DMS79 treated with DMSO at 0.1 percent for 48 hours (cell line): ENCODE data around the gene BCKDHA.
A peak's percentile ranks its signal among the peaks of the same experiment; 100 is the strongest.
"Not testable (repeated sequence)": the region's sequence is repeated elsewhere in the genome, so short reads cannot be mapped to it uniquely, and the experiment has no call there.

Source experiments
- DNase-seq: peaks from one replicate; lab custom pipeline; 2025; lab: John Stamatoyannopoulos, UW

BCKDHA gene

DNA sequence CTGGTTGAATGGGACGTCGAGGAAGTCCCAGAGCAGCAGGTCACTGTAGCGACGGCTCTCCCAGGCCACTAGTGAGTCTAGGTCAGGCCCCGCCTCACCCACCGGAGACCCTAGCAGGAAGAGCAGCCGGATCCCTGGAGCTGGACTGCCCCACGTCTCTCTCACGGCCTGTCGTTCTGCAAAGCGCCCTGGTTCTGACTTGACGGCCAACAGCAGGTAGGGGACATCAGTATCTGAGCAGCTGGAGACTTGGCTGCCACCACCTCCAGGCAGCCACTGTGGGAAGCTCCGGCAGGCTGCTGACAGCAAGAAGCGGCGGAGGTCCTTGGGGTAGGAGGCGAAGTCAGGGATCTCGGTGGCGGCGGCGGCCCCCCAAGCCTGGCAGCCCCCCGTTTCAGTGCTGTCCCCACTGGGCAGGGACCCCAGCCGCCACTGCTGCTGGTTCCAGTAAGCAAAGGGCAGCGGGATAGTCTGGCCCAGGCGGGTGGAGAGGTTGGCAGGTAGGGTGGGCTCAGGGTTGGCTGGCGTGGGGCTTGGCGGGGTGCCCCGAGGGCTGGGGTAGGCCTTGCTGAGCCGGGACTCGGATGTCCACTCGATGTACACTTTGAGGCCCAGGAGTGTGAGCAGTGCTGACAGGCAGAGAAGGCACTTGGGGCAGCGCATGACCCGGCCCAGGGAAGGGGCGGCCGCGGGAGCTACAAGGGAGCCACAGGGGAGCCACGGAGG lies 28.7 kb downstream of the BCKDHA start:
- no peak for DNase-seq

GRCh38 chr19:41426952-41427646 lies 29.5 kb downstream of the BCKDHA start, which contains the start of gene B3GNT8:
Gene B3GNT8 (minus strand): TSS chr19:41427374. CDS start chr19:41426778, 596 bp downstream.
- DNase-seq, result peak; percentile 78

DNA sequence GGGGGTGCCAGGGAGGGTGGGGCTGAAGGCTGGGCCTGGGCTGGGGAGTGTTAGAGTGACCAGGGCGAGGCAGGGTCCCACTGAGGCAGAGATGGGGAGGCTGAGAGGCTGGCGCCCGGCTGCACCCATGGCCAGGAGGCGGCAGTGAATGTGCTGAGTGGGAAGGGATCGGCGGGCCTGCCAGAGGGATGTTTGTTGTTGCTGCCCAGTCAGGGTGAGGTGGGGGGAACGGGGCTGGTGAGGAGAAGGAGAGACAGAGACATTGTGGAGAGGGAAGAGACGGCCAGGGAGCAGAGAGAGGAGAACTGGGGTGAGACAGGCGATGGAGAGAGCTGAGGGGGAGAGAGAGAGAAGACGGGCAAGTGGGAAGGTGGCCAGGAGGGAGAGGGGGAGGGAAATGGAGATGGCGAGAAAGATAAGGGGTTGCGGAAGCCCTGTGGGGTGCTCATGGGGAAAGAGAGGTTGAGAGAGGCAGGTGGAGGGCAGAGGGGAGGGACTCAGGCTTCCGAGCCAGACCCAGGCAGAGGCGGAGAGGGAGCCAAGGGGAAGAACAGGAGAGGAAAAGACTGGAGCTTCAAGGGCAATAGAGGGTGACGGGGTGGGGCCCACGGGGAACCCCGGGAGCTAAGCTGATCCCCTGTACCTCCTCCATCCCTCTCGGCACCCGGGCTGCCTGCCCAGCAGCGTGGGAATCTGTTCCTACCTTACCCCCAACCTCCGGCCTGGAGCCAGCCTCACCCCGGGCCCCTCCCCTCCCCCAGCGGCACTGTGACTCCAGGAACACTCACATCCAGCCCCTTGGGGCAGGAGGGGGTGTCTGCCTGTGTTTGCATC lies 30.2 kb downstream of the BCKDHA start:
- DNase-seq, result peak; percentile 80

- no peak for DNase-seq
Observed at GRCh38 chr19:41428481-41428859, 30.9 kb downstream of the BCKDHA start.

DNA sequence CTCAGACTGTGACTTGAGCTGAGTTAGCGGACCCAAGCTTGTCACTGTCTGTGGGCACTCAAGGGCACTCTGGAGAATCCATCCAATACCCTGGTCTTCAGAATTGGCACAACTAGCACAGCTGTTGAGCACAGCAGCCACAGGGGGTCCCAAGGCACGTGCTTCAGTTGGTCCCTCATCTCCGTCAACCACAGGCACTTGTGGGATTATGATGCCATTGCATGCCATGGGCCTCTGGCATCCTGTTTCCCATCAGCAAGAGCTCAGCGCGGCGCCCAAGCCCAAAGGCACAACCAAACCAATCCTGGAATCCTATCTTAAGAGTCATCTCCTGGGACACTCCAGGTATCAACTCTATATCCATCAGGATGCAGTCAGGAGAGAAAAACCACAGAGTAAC lies 33.3 kb downstream of the BCKDHA start:
- DNase-seq, result peak; percentile 65

DNA sequence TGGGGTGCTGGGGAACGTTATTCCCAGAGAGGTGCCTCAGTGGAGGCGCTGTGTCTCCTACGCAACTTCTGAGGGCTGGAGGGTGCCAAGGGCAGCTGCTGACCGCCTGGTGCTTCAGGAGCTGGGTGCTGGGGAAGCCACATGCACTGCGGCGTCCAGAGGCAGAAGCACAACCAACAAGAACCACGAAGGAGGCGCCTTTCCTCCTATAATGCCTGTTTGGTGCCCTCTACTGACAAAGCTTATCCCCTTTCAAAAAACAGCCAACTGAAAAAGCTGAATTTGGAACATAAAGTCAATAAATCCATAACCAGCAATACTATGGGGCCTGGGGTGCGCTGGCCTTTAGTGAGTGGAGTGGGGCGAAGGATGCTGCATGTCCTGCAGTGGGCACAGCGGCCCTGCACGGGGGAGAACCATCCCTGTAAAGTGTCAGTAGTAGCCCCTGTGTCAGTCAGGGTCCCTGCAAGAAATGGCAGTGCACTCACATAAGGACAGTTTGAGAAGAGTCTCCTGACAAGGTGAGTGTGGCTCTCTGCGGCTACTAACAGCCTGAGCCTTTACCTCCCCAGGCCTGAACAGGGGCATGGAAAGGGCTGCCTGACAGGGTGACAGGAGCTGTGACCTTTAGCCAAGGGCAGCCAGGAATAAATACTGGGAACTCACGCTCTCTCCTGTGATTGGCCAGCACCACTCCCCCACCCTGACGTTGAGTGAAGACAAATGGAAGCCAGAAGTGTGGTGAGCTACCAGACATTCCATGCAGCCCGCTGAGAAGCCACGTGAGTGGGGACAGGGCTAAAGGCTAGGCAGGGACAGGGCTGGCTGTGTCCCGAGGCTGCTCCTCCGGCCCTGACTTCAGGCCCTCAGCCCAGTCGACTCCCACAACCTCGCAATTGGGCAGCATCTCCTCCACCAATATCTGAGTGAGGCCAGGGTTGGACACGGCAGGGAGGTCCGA lies 34.1 kb downstream of the BCKDHA start:
- DNase-seq, result peak; percentile 10

GRCh38 chr19:41433171-41433570 lies 35.6 kb downstream of the BCKDHA start:
- DNase-seq, result no peak

GRCh38 chr19:41434450-41434849 lies 36.8 kb downstream of the BCKDHA start:
- DNase-seq, result no peak

- not testable (repeated sequence) for DNase-seq
Observed at GRCh38 chr19:41435376-41435775, 37.8 kb downstream of the BCKDHA start.

GRCh38 chr19:41435936-41436673 lies 38.5 kb downstream of the BCKDHA start:
- DNase-seq, result no peak

DNA sequence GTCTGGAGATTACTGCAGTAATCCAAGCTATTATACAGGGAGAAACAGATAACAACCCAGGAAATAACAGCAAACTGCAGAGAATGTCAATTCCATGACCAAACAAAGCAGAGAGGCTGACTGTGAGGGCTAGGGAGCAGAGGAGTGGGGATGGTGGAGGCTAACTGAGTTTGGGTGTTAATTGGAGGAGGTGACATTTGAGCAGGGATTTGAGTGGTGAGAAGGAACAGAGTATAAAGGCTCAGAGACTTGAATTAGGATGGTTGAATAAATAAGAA lies 39.0 kb downstream of the BCKDHA start:
- DNase-seq, result no peak

DNA sequence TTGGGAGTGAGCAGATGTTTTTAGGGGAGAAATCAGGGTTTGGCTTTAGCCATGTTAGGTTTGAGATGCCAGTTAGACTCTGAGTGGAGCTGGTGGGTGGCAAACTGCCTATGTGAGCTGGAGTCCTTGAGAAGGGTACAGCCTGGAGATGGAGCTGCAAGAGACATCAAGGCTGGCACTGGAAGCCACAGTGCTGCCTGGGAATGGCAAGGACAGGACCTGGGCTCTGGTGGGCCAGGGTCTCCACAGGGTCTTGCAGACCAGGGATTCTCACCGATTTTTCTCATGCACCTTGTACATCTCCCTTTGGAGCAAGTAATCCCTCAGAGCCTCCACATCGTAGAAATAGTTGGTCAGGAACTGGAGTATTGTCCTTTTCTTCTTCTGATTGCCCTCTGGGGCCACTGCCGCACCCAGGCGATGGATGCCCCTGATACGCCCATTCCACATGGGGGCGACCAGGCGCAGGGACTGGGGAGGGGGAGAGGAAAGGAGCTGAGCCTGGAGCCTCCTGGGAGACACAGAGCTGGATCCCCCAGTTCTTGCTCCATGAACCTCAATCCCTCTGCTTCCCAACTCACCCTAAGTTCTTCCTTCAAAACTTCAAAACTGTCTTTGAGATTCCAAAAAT lies 40.4 kb downstream of the BCKDHA start:
- DNase-seq, result no peak

GRCh38 chr19:41439441-41440222 lies 42.0 kb downstream of the BCKDHA start, which contains the start of gene DMAC2:
Gene DMAC2 (minus strand): TSS chr19:41439912. CDS start chr19:41439899, 13 bp downstream.
- peak; percentile 98 for DNase-seq

- no peak for DNase-seq
Observed at GRCh38 chr19:41441321-41441945, 43.8 kb downstream of the BCKDHA start.

DNA sequence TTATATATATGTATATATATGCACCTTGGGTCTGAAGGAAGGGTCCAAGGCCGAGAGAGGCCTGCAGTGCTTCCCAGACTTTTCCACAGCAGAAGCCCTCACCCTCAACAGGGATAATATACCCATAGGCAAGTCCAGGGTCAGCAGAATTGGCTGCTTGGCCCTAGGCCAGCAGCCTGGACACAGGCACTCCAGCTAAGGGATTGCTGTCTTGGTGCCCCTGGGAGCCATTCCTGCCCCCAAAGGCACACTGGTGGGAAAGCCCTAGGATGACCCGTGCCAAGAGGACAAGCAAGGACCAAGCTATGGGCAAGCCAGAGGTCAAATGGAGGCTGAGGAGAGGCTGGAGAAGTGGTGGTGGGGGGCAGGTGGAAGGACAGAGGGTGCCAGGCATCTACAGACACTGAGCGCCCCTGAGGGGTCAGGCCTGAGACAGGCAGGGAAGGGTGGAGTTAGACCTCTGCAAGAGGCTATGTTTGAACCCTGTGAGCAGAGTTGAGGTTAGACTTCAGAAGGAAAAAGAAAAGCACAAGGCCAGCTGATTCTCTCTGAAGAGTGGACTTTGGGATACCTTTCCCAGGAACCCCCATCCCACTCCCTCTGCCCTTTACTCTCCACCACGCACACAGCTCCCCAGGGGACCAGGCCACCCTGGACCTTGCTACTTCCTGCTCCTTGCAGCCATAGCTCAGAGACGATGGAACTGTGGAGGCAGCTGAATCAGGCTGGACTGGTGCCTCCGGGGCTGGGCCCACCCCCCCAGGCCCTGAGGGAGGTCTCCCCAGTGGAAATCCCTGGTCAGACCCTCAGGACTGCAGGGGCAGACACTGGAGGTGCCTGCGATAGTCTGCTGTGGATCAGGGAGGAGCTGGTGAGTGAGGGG lies 45.1 kb downstream of the BCKDHA start, which contains the start of gene ERICH4:
ERICH4 (plus strand) TSS at position 684 of the 883 bp plus-strand sequence; CDS start at position 698, 14 bp downstream.
- DNase-seq, result no peak

- DNase-seq, result no peak
Observed at GRCh38 chr19:41443813-41444455, 46.3 kb downstream of the BCKDHA start.

GRCh38 chr19:41445575-41445974 lies 48.0 kb downstream of the BCKDHA start:
- DNase-seq, result no peak
